ENCODE measurements around the gene NR3C1.
"Not testable (repeated sequence)": the region's sequence is repeated elsewhere in the genome, so short reads cannot be mapped to it uniquely, and the experiment has no call there.

DNA sequence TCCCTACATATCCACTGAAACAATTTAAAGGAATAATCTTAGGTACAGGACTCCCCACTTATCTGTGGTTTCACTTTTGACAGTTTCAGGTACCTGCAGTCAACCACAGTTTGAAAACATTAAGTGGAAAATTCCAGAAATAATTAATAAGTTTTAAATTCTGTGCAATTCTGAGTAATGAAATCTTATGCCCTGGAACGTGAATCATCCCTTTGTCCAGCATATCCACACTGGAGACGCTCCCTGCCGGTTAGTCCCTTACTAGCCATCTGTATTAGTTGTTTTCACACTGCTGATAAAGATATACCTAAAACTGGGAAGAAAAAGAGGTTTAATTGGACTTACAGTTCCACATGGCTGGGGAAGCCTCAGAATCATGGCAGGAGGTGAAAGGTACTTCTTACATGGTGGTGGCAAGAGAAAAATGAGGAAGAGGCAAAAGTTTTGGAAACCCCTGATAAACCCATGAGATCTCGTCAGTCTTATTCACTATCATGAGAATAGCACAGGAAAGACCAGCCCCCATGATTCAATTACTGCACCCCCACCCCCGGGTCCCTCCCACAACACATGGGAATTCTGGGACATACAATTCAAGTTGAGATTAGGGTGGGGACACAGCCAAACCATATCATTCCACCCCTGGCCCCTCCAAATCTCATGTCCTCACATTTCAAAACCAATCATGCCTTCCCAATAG is 80.4 kb downstream of the NR3C1 start:
- not testable (repeated sequence) for TF ChIP-seq POLR2AphosphoS5, POLR2A (IDR thresholded peaks at IDR 0.05; ENCODE audit: low read depth, low read length)

All from GM12891 (cell line).